SH-SY5Y (cell line): Measurements from ENCODE around the gene JAM3.

Experiments
- GATA2 ChIP-seq: IDR thresholded peaks from 2 replicates; pipeline ENCODE4 v1.6.1; 2011; ENCODE audit warnings: mild to moderate bottlenecking, low read depth, low read length
- GATA3 ChIP-seq: IDR thresholded peaks from 2 replicates; pipeline ENCODE4 v1.6.1; 2011; ENCODE audit warnings: low read depth, mild to moderate bottlenecking, low read length, moderate library complexity

- TF ChIP-seq GATA3 (no peak), GATA2 (peak; percentile 91)
Measured at GRCh38 chr11:134036492-134037045, 32.3 kb upstream of the JAM3 start.
